Heart left ventricle (tissue), 16 donors: ENCODE data around the gene RPRD1B. TPM values are rescaled to one million over a fixed set of nuclear protein-coding genes. Genes with fewer than 3 reads are reported as not detected.

Source experiments
- ATAC-seq, 4 donors: fragments of 200-7000 bp; cut with Tn5 transposase; one replicate each; pipeline ENCODE4 v1.9.1; 2020 to 2022; ENCODE audit warnings: moderate library complexity in 4 of 4, mild to moderate bottlenecking in 3 of 4, moderate number of reproducible peaks in 1 of 4
- DNase-seq, 5 donors: peaks; one replicate each; pipeline ENCODE4 v3.0.0-alpha.2; 2020
- H3K27ac ChIP-seq, 12 donors: fragments of 200-600 bp; sonication (generic) in 4 of 12; one replicate each; pipeline versions ENCODE4 v1.5.0 to v1.8.0; 2016 to 2022; ENCODE audit warnings: mild to moderate bottlenecking in 2 of 12
- H3K27me3 ChIP-seq, 9 donors: fragments of 200-600 bp; sonication (generic) in 2 of 9; one replicate each; pipeline versions ENCODE4 v1.5.1 to v1.8.0; 2016 to 2022; ENCODE audit warnings: mild to moderate bottlenecking in 3 of 9
- H3K36me3 ChIP-seq, 9 donors: fragments of 200-600 bp; sonication (generic) in 2 of 9; one replicate each; pipeline versions ENCODE4 v1.5.0 to v1.8.0; 2018 to 2022; ENCODE audit warnings: mild to moderate bottlenecking in 2 of 9
- H3K4me1 ChIP-seq, 12 donors: fragments of 200-600 bp; sonication (generic) in 4 of 12; one replicate each; pipeline versions ENCODE4 v1.5.0 to v1.8.0; 2016 to 2022; ENCODE audit warnings: mild to moderate bottlenecking in 3 of 12
- H3K4me3 ChIP-seq, 12 donors: fragments of 200-600 bp; sonication (generic) in 4 of 12; one replicate each; pipeline versions ENCODE4 v1.5.0 to v1.8.0; 2017 to 2022; ENCODE audit warnings: mild to moderate bottlenecking in 9 of 12, moderate library complexity in 4 of 12
- H3K9me3 ChIP-seq, 12 donors: fragments of 200-600 bp; sonication (generic) in 4 of 12; one replicate each; pipeline versions ENCODE4 v1.5.0 to v1.8.0; 2016 to 2022; ENCODE audit warnings: mild to moderate bottlenecking in 1 of 12
- CTCF ChIP-seq, 12 donors: fragments of 200-600 bp; sonication (generic) in 4 of 12; IDR thresholded peaks; one replicate each; pipeline versions ENCODE4 v1.5.0 to v1.8.0; 2018 to 2022; ENCODE audit warnings: antibody characterized with exemption in 12 of 12, mild to moderate bottlenecking in 5 of 12
- POLR2A ChIP-seq, 2 donors: fragments of 450-650 bp; IDR thresholded peaks; one replicate each; pipeline ENCODE4 v1.6.1; 2017; ENCODE audit warnings: antibody characterized with exemption in 2 of 2, mild to moderate bottlenecking in 2 of 2, moderate library complexity in 2 of 2
- WGBS, 4 donors: extraction: QIAGEN DNeasy Blood & Tissue Kit in 2 of 4; methylation state at CpG; one replicate each; pipeline versions ENCODE4 v1.1.5 to v1.1.7; 2013 to 2018; 5-methylcytosine and 5-hydroxymethylcytosine counted together
- intact Hi-C, 10 donors: fragments of 100-400 bp; cut with DNase I; formaldehyde crosslinking; loops; one replicate each; pipeline versions ENCODE4 v1.11.1 to v1.14.2; 2022
- polyA plus RNA-seq, 2 donors: library from polyadenylated mRNA; stranded (reverse); fragments of 200-250 nt; gene quantifications; one replicate each; pipeline ENCODE4 v1.2.3, GENCODE V29; 2013
- total RNA-seq, 9 donors: library from RNA; depleted of rRNA in 2 of 9; stranded (reverse); fragments of >200 nt in 2 of 9; fragmentation: NEBNext Ultra II Directional in 3 of 9; extraction: Animal tissue kit (Norgen Biotek cat#: 25700) in 3 of 9; gene quantifications; one replicate each; pipeline versions ENCODE4 v1.1.0 to v1.2.4, GENCODE V29; 2016 to 2023
- donor health status: ischemic (EF 13 %, LVEDD 7.1; RV severe dilation, severe dysfunction).
- donor health status: healthy with polysubstance abuse.
- donor health status: DM: no; HTN: yes; CAD: no.
- donor health status: DM: no; HTN: no; CAD: no.
- donor health status: ischemic (EF 25% LVEDD 6.9; RV normal size, moderate dysfunction).
- donor health status: ischemic (EF 25% LVEDD 5.7; RV mildly dilated, moderate dysfunction).
- donor health status: healthy.
- donor health status: DM: yes; HTN: yes; CAD: no.
- donor health status: ischemic (EF 35%, LVEDD 5.7; RV mildly dilated, moderate dysfunction).
- donor health status: nonischemic (EF 11% LVEDD 7.7; RV severe dilation, severe dysfunction).
- donor health status: DM: yes; HTN: yes; CAD: no.
- donor health status: PGD.
- donor health status: ischemic (EF 29% LVEDD 5.4; RV normal size, mild dysfunction).
- donor health status: nonischemic (EF 23%, LVEDD 6.1; RV moderate dilation, normal function).

RPRD1B gene
- total and polyA plus RNA-seq, 11 donors: 9.1 to 60.2 (median 41.8) TPM

DNA sequence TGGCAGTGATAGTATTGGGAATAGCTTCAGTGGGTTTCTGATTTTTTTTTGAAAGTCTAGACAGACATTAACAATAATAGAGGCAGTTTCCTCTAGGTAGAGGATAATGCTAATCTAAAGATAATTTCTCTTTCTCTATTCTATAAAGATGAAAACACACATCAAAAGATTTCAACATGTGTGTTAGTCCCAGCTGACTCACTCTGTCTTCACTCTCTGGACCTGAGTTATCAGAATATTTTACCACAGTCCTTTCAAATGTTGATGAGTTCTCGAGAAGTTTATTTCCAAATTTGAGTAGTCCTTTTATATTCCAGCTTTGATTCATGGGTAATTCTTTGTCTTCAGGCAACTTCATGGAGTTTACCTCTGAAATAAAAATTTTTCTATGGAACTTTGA is 17.1 kb downstream of the RPRD1B start:
- Histone ChIP-seq H3K4me1 (peaks cover 0 to 69% (median 27%) of the 10 kb centered on the region in 12 donors), H3K9me3 (no peaks in the 10 kb centered on the region), H3K36me3 (peaks cover 0 to 86% (median 68%) of the 10 kb centered on the region in 9 donors), H3K27ac (peak overlapping the region in 6 of 12 donors; percentile 1 to 51 (median 18)), H3K4me3 (no peak overlapping the region), H3K27me3 (no peaks in the 10 kb centered on the region)
- 61 to 72% (median 65%) methylated on average over 1 of the region's 1 CpG for WGBS, 4 donors
- TF ChIP-seq POLR2A (IDR thresholded peaks at IDR 0.05): no peak
- TF ChIP-seq CTCF (IDR thresholded peaks at IDR 0.05): no peak
- DNase-seq: no peak
- ATAC-seq: no peak
- intact Hi-C loops: loop anchor here in 5 of 10 donors (10.0 kb wide), 3 partner anchors 264 to 486 kb away; no protein-coding TSS in a partner anchor

GRCh38 chr20:38052870-38053269 is 19.3 kb downstream of the RPRD1B start:
- H3K4me3 ChIP-seq: no peak overlapping the region
- 61 to 76% (median 71%) methylated on average over 2 of the region's 2 CpGs for WGBS, 4 donors
- peaks cover 0 to 83% (median 67%) of the 10 kb centered on the region in 9 donors for H3K36me3 ChIP-seq
- peaks cover 0 to 60% (median 21%) of the 10 kb centered on the region in 12 donors for H3K4me1 ChIP-seq
- ATAC-seq (no peak), DNase-seq (no peak)
- H3K27me3 ChIP-seq: no peaks in the 10 kb centered on the region
- no peak for TF ChIP-seq CTCF (IDR thresholded peaks at IDR 0.05)
- no peak for TF ChIP-seq POLR2A (IDR thresholded peaks at IDR 0.05)
- no peaks in the 10 kb centered on the region for H3K9me3 ChIP-seq
- no peak overlapping the region for H3K27ac ChIP-seq
- intact Hi-C loops: loop anchor here in 5 of 10 donors (10.0 kb wide), 3 partner anchors 262 to 488 kb away; no protein-coding TSS in a partner anchor

DNA sequence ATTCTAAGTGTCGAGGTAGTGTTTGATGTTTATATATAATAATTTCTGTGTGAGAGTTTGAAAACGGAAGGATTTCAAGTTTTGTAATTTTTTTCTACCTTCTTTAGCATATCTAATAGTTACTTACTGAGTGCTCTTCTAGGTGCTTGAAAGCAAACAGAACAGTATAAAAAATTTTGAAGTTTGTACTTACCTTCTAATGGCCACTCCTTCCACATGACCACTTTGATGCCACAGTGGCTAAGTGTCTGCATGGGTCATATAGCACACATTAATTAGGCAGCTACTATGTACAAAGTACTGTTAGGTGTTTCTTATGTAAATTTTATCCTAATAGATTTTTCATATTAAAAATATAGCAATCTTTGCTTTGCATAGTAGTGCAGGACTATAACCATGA is 21.1 kb downstream of the RPRD1B start:
- ATAC-seq (no peak), DNase-seq (no peak)
- TF ChIP-seq POLR2A (IDR thresholded peaks at IDR 0.05): no peak
- TF ChIP-seq CTCF (IDR thresholded peaks at IDR 0.05): no peak
- no peaks in the 10 kb centered on the region for H3K27me3 ChIP-seq
- peaks cover 0 to 54% (median 19%) of the 10 kb centered on the region in 12 donors for H3K4me1 ChIP-seq
- H3K36me3 ChIP-seq: peaks cover 0 to 84% (median 67%) of the 10 kb centered on the region in 9 donors
- 92 to 98% (median 93%) methylated on average over 2 of the region's 2 CpGs for WGBS, 4 donors
- intact Hi-C loops: loop anchor here in 8 of 10 donors (5.0 to 10.0 kb wide), 5 partner anchors 113 to 490 kb away; partner anchors contain the start of gene TGM2 (in 3 of the 8)
- H3K9me3 ChIP-seq: no peaks in the 10 kb centered on the region
- H3K27ac ChIP-seq: no peak overlapping the region
- no peak overlapping the region for H3K4me3 ChIP-seq

DNA sequence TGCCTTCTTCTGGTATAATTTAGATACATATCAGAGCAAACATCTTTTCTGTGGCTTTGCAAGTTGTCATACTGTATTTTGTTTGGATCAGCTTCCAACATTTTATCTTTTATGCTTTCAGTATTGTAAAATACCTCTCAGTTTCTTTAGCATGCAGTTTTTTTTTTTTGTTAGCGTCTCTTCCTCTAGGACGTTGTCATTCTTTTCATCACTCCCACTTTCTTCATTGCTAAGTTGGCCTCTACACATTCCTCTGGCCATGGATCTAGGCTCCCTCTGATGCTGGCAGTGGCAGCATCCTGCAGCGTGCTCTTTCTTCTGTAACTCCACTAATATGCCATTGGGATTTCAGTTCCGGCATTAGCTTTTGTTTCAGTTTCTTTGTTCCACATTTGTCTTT is 21.7 kb downstream of the RPRD1B start:
- Histone ChIP-seq H3K36me3 (peaks cover 0 to 84% (median 67%) of the 10 kb centered on the region in 9 donors), H3K4me1 (peaks cover 0 to 47% (median 14%) of the 10 kb centered on the region in 12 donors), H3K4me3 (no peak overlapping the region), H3K27me3 (no peaks in the 10 kb centered on the region), H3K27ac (no peak overlapping the region), H3K9me3 (no peaks in the 10 kb centered on the region)
- TF ChIP-seq CTCF (IDR thresholded peaks at IDR 0.05) (no peak), POLR2A (IDR thresholded peaks at IDR 0.05) (no peak)
- intact Hi-C loops: loop anchor here in 8 of 10 donors (5.0 to 10.0 kb wide), 5 partner anchors 112 to 490 kb away; partner anchors contain the start of gene TGM2 (in 3 of the 8)
- DNase-seq: no peak
- 34 to 42% (median 40%) methylated on average over 4 of the region's 4 CpGs for WGBS, 4 donors
- ATAC-seq: no peak
